ENCODE measurements around the gene PCCA.
A peak's percentile ranks its signal among the peaks of the same experiment; 100 is the strongest.

PCCA gene

GRCh38 chr13:100537951-100538462, 449.1 kb downstream of the PCCA start:
- no peak overlapping the region for H2BK5ac ChIP-seq (ENCODE audit: low read depth, low read length, poor library complexity)
- no peak overlapping the region for H3K9ac ChIP-seq (ENCODE audit: low read length)
- H3K4ac ChIP-seq (ENCODE audit: low read depth, low read length): no peak overlapping the region
- no peak overlapping the region for H2AK5ac ChIP-seq (ENCODE audit: low read length)
- H3K79me1 ChIP-seq (ENCODE audit: low read length): no peaks in the 10 kb centered on the region
- H2BK12ac ChIP-seq (ENCODE audit: low read length): no peak overlapping the region
- no peaks in the 10 kb centered on the region for H3K4me1 ChIP-seq (ENCODE audit: control insufficient read depth in 1 of 2, insufficient read depth in 2 of 2, low read length in 2 of 2)
- no peak overlapping the region for H4K8ac ChIP-seq (ENCODE audit: low read depth, low read length)
- H3K36me3 ChIP-seq (ENCODE audit: control insufficient read depth in 1 of 2, insufficient read depth in 2 of 2, low read length in 2 of 2): no peaks in the 10 kb centered on the region
- no peak overlapping the region for H3K27ac ChIP-seq (ENCODE audit: low read depth, low read length)
- H3K18ac ChIP-seq (ENCODE audit: low read length): no peak overlapping the region
- DNase-seq: no peak
- H3K27me3 ChIP-seq (ENCODE audit: insufficient read depth, low read length): no peaks in the 10 kb centered on the region
- no peak overlapping the region for H2BK120ac ChIP-seq (ENCODE audit: insufficient read depth, low read length, poor library complexity)
- no peak overlapping the region for H2AFZ ChIP-seq (ENCODE audit: insufficient read depth, low read length, poor library complexity)
- H3K4me2 ChIP-seq (ENCODE audit: low read length): no peak overlapping the region
- peaks cover 5% of the 10 kb centered on the region for H3K9me3 ChIP-seq (ENCODE audit: insufficient read depth, low read depth, low read length)
- WGBS (ENCODE audit: extremely low coverage, insufficient coverage, insufficient read length): no CpG with 5 or more reads among the region's 5 CpGs
- H3K4me3 ChIP-seq (ENCODE audit: low read depth, low read length): no peak overlapping the region
- no peak overlapping the region for H4K91ac ChIP-seq (ENCODE audit: low read depth, low read length)
- H3K79me2 ChIP-seq (ENCODE audit: control insufficient read depth, insufficient read depth, low read length, poor library complexity): no peaks in the 10 kb centered on the region
- no peak overlapping the region for H3K14ac ChIP-seq (ENCODE audit: low read length)
- no peak overlapping the region for H3K23ac ChIP-seq (ENCODE audit: low read length)
- H4K12ac ChIP-seq (ENCODE audit: low read depth, low read length): no peak overlapping the region

GRCh38 chr13:100540621-100541020, 451.7 kb downstream of the PCCA start:
- H2AFZ ChIP-seq (ENCODE audit: insufficient read depth, low read length, poor library complexity): no peak overlapping the region
- no peaks in the 10 kb centered on the region for H3K79me1 ChIP-seq (ENCODE audit: low read length)
- H3K18ac ChIP-seq (ENCODE audit: low read length): no peak overlapping the region
- no peak overlapping the region for H3K4me3 ChIP-seq (ENCODE audit: low read depth, low read length)
- H4K91ac ChIP-seq (ENCODE audit: low read depth, low read length): no peak overlapping the region
- no peak for DNase-seq
- no peak overlapping the region for H4K12ac ChIP-seq (ENCODE audit: low read depth, low read length)
- H3K4ac ChIP-seq (ENCODE audit: low read depth, low read length): no peak overlapping the region
- no peak overlapping the region for H3K23ac ChIP-seq (ENCODE audit: low read length)
- no peak overlapping the region for H2BK12ac ChIP-seq (ENCODE audit: low read length)
- no peak overlapping the region for H4K8ac ChIP-seq (ENCODE audit: low read depth, low read length)
- H3K27me3 ChIP-seq (ENCODE audit: insufficient read depth, low read length): no peaks in the 10 kb centered on the region
- no peak overlapping the region for H3K14ac ChIP-seq (ENCODE audit: low read length)
- no CpG with 5 or more reads among the region's 3 CpGs for WGBS (ENCODE audit: extremely low coverage, insufficient coverage, insufficient read length)
- no peak overlapping the region for H2BK5ac ChIP-seq (ENCODE audit: low read depth, low read length, poor library complexity)
- no peaks in the 10 kb centered on the region for H3K36me3 ChIP-seq (ENCODE audit: control insufficient read depth in 1 of 2, insufficient read depth in 2 of 2, low read length in 2 of 2)
- no peaks in the 10 kb centered on the region for H3K79me2 ChIP-seq (ENCODE audit: control insufficient read depth, insufficient read depth, low read length, poor library complexity)
- no peak overlapping the region for H3K27ac ChIP-seq (ENCODE audit: low read depth, low read length)
- peaks cover 6 to 9% of the 10 kb centered on the region in 2 experiments for H3K4me1 ChIP-seq (ENCODE audit: control insufficient read depth in 1 of 2, insufficient read depth in 2 of 2, low read length in 2 of 2)
- H3K4me2 ChIP-seq (ENCODE audit: low read length): no peak overlapping the region
- H2AK5ac ChIP-seq (ENCODE audit: low read length): no peak overlapping the region
- no peak overlapping the region for H3K9ac ChIP-seq (ENCODE audit: low read length)
- H3K9me3 ChIP-seq (ENCODE audit: insufficient read depth, low read depth, low read length): peaks cover 1% of the 10 kb centered on the region
- no peak overlapping the region for H2BK120ac ChIP-seq (ENCODE audit: insufficient read depth, low read length, poor library complexity)

GRCh38 chr13:100541897-100542825, 453.3 kb downstream of the PCCA start:
- no peaks in the 10 kb centered on the region for H3K36me3 ChIP-seq (ENCODE audit: control insufficient read depth in 1 of 2, insufficient read depth in 2 of 2, low read length in 2 of 2)
- peaks cover 1% of the 10 kb centered on the region for H3K9me3 ChIP-seq (ENCODE audit: insufficient read depth, low read depth, low read length)
- no CpG with 5 or more reads among the region's 18 CpGs for WGBS (ENCODE audit: extremely low coverage, insufficient coverage, insufficient read length)

GRCh38 chr13:100542826-100543156, 453.9 kb downstream of the PCCA start:
- no peaks in the 10 kb centered on the region for H3K36me3 ChIP-seq (ENCODE audit: control insufficient read depth in 1 of 2, insufficient read depth in 2 of 2, low read length in 2 of 2)
- H3K14ac ChIP-seq (ENCODE audit: low read length): no peak overlapping the region
- no peak overlapping the region for H2BK12ac ChIP-seq (ENCODE audit: low read length)
- H4K8ac ChIP-seq (ENCODE audit: low read depth, low read length): no peak overlapping the region
- peaks cover 8% of the 10 kb centered on the region for H3K79me1 ChIP-seq (ENCODE audit: low read length)
- no peak overlapping the region for H3K23ac ChIP-seq (ENCODE audit: low read length)
- no peaks in the 10 kb centered on the region for H3K27me3 ChIP-seq (ENCODE audit: insufficient read depth, low read length)
- no peak overlapping the region for H4K91ac ChIP-seq (ENCODE audit: low read depth, low read length)
- no peak overlapping the region for H2BK5ac ChIP-seq (ENCODE audit: low read depth, low read length, poor library complexity)
- H3K9ac ChIP-seq (ENCODE audit: low read length): no peak overlapping the region
- no peak overlapping the region for H3K27ac ChIP-seq (ENCODE audit: low read depth, low read length)
- DNase-seq: peak in 1 of 2 donors; percentile 54
- no peaks in the 10 kb centered on the region for H3K79me2 ChIP-seq (ENCODE audit: control insufficient read depth, insufficient read depth, low read length, poor library complexity)
- no peak overlapping the region for H2BK120ac ChIP-seq (ENCODE audit: insufficient read depth, low read length, poor library complexity)
- H4K12ac ChIP-seq (ENCODE audit: low read depth, low read length): no peak overlapping the region
- H2AFZ ChIP-seq (ENCODE audit: insufficient read depth, low read length, poor library complexity): no peak overlapping the region
- H3K4ac ChIP-seq (ENCODE audit: low read depth, low read length): no peak overlapping the region
- WGBS (ENCODE audit: extremely low coverage, insufficient coverage, insufficient read length): no CpG with 5 or more reads among the region's 8 CpGs
- no peak overlapping the region for H3K4me3 ChIP-seq (ENCODE audit: low read depth, low read length)
- H3K18ac ChIP-seq (ENCODE audit: low read length): no peak overlapping the region
- H2AK5ac ChIP-seq (ENCODE audit: low read length): no peak overlapping the region
- peaks cover 22 to 23% of the 10 kb centered on the region in 2 experiments for H3K4me1 ChIP-seq (ENCODE audit: control insufficient read depth in 1 of 2, insufficient read depth in 2 of 2, low read length in 2 of 2)
- H3K9me3 ChIP-seq (ENCODE audit: insufficient read depth, low read depth, low read length): peaks cover 1% of the 10 kb centered on the region
- H3K4me2 ChIP-seq (ENCODE audit: low read length): no peak overlapping the region

More at GRCh38 chr13:100541897-100542825, 453.3 kb downstream of the PCCA start:
- Histone ChIP-seq H2BK12ac (ENCODE audit: low read length) (no peak overlapping the region), H4K91ac (ENCODE audit: low read depth, low read length) (no peak overlapping the region), H3K9ac (ENCODE audit: low read length) (no peak overlapping the region), H2BK120ac (ENCODE audit: insufficient read depth, low read length, poor library complexity) (no peak overlapping the region), H3K4me1 (ENCODE audit: control insufficient read depth in 1 of 2, insufficient read depth in 2 of 2, low read length in 2 of 2) (peaks cover 16 to 18% of the 10 kb centered on the region in 2 experiments), H3K18ac (ENCODE audit: low read length) (no peak overlapping the region), H3K79me1 (ENCODE audit: low read length) (peaks cover 2% of the 10 kb centered on the region), H2AFZ (ENCODE audit: insufficient read depth, low read length, poor library complexity) (no peak overlapping the region), H4K8ac (ENCODE audit: low read depth, low read length) (no peak overlapping the region), H3K4me3 (ENCODE audit: low read depth, low read length) (no peak overlapping the region), H3K27me3 (ENCODE audit: insufficient read depth, low read length) (no peaks in the 10 kb centered on the region), H4K12ac (ENCODE audit: low read depth, low read length) (no peak overlapping the region), H3K23ac (ENCODE audit: low read length) (no peak overlapping the region), H3K14ac (ENCODE audit: low read length) (no peak overlapping the region), H3K4ac (ENCODE audit: low read depth, low read length) (no peak overlapping the region), H2AK5ac (ENCODE audit: low read length) (no peak overlapping the region), H3K27ac (ENCODE audit: low read depth, low read length) (no peak overlapping the region), H3K79me2 (ENCODE audit: control insufficient read depth, insufficient read depth, low read length, poor library complexity) (no peaks in the 10 kb centered on the region), H3K4me2 (ENCODE audit: low read length) (no peak overlapping the region), H2BK5ac (ENCODE audit: low read depth, low read length, poor library complexity) (no peak overlapping the region)
- no peak for DNase-seq
